Peyer's patch (tissue), 4 donors: ENCODE measurements around the gene NID1. TPM values are rescaled to one million over a fixed set of nuclear protein-coding genes. Genes with fewer than 3 reads are reported as not detected.

ENCODE experiments used
- DNase-seq, 3 donors: peaks; one replicate each; pipeline ENCODE4 v3.0.0-alpha.2; 2017 to 2019
- H3K27ac ChIP-seq, 4 donors: fragments of 200-600 bp; sonication (generic); one replicate each; pipeline ENCODE4 v1.5.1; 2016 to 2019
- H3K27me3 ChIP-seq, 2 donors: fragments of 200-600 bp; sonication (generic); one replicate each; pipeline ENCODE4 v1.5.1; 2019
- H3K36me3 ChIP-seq, 3 donors: fragments of 200-600 bp; sonication (generic); one replicate each; pipeline ENCODE4 v1.5.1; 2016 to 2019
- H3K4me1 ChIP-seq, 4 donors: fragments of 200-600 bp; sonication (generic); one replicate each; pipeline ENCODE4 v1.5.1; 2016 to 2019
- H3K4me3 ChIP-seq, 4 donors: fragments of 200-600 bp; sonication (generic); 1 replicate in 3 of 4; 2 replicates in 1 of 4; pipeline ENCODE4 v1.5.1; 2016 to 2019; ENCODE audit warnings: mild to moderate bottlenecking in 1 of 4
- H3K9me3 ChIP-seq, 4 donors: fragments of 200-600 bp; sonication (generic); one replicate each; pipeline ENCODE4 v1.5.1; 2016 to 2019; ENCODE audit warnings: mild to moderate bottlenecking in 1 of 4
- CTCF ChIP-seq, 6 experiments: fragments of 450-650 bp in 4 of 6; fragments of 200-600 bp in 2 of 6; sonication (generic) in 1 of 6; IDR thresholded peaks; one replicate each; pipeline ENCODE4 v1.5.1; 2017 to 2019; ENCODE audit warnings: antibody characterized with exemption in 6 of 6, mild to moderate bottlenecking in 3 of 6, moderate library complexity in 1 of 6
- POLR2A ChIP-seq, 2 donors: fragments of 450-650 bp; IDR thresholded peaks; one replicate each; pipeline ENCODE4 v1.5.1; 2017; ENCODE audit warnings: antibody characterized with exemption in 2 of 2, mild to moderate bottlenecking in 2 of 2, moderate library complexity in 2 of 2
- total RNA-seq, 4 donors: library from RNA; depleted of rRNA; stranded (reverse); fragments of >200 nt; gene quantifications; one replicate each; pipeline ENCODE4 v1.1.0, GENCODE V29; 2016

NID1 gene
- total RNA-seq, 4 donors from 2014 or later, result 20.5 to 92.4 (median 62.0) TPM

GRCh38 chr1:236025836-236026235 is 39.1 kb downstream of the NID1 start:
- Histone ChIP-seq H3K36me3 (peaks cover 0 to 56% (median 0%) of the 10 kb centered on the region in 3 donors), H3K27ac (no peak overlapping the region), H3K4me1 (peaks cover 0 to 6% (median 0%) of the 10 kb centered on the region in 4 donors), H3K27me3 (no peaks in the 10 kb centered on the region), H3K4me3 (no peak overlapping the region), H3K9me3 (no peaks in the 10 kb centered on the region)
- DNase-seq, result no peak
- no peak for TF ChIP-seq CTCF (IDR thresholded peaks at IDR 0.05)
- TF ChIP-seq POLR2A (IDR thresholded peaks at IDR 0.05), result no peak

- Histone ChIP-seq H3K4me3 (no peak overlapping the region), H3K36me3 (peaks cover 0 to 50% (median 0%) of the 10 kb centered on the region in 3 donors), H3K4me1 (peaks cover 0 to 6% (median 0%) of the 10 kb centered on the region in 4 donors), H3K27ac (no peak overlapping the region), H3K9me3 (no peaks in the 10 kb centered on the region), H3K27me3 (no peaks in the 10 kb centered on the region)
- no peak for DNase-seq
- TF ChIP-seq POLR2A (IDR thresholded peaks at IDR 0.05), result no peak
- no peak for TF ChIP-seq CTCF (IDR thresholded peaks at IDR 0.05)
These were observed 40.2 kb downstream of the NID1 start for GRCh38 chr1:236024641-236025040.

- no peaks in the 10 kb centered on the region for H3K9me3 ChIP-seq
- TF ChIP-seq POLR2A (IDR thresholded peaks at IDR 0.05) (no peak), CTCF (IDR thresholded peaks at IDR 0.05) (no peak)
- peaks cover 0 to 45% (median 0%) of the 10 kb centered on the region in 3 donors for H3K36me3 ChIP-seq
These were observed 40.8 kb downstream of the NID1 start for GRCh38 chr1:236023926-236024565.

GRCh38 chr1:236021424-236022135 is 43.3 kb downstream of the NID1 start:
- H3K4me1 ChIP-seq, result peaks cover 0 to 6% (median 0%) of the 10 kb centered on the region in 4 donors
- TF ChIP-seq POLR2A (IDR thresholded peaks at IDR 0.05) (no peak), CTCF (IDR thresholded peaks at IDR 0.05) (no peak)
- H3K27ac ChIP-seq, result peak overlapping the region; percentile 44 to 82 (median 68)
- H3K36me3 ChIP-seq, result peaks cover 0 to 31% (median 0%) of the 10 kb centered on the region in 3 donors
- H3K4me3 ChIP-seq, result no peak overlapping the region
- no peak for DNase-seq
- no peaks in the 10 kb centered on the region for H3K9me3 ChIP-seq
- H3K27me3 ChIP-seq, result no peaks in the 10 kb centered on the region

More at GRCh38 chr1:236023926-236024565, 40.8 kb downstream of the NID1 start:
- DNase-seq, result no peak
- H3K4me3 ChIP-seq, result no peak overlapping the region
- H3K27ac ChIP-seq, result no peak overlapping the region
- H3K27me3 ChIP-seq, result no peaks in the 10 kb centered on the region
- H3K4me1 ChIP-seq, result peaks cover 0 to 6% (median 0%) of the 10 kb centered on the region in 4 donors

GRCh38 chr1:236020359-236021219 is 44.3 kb downstream of the NID1 start:
- DNase-seq, result no peak
- H3K4me3 ChIP-seq, result no peak overlapping the region
- TF ChIP-seq CTCF (IDR thresholded peaks at IDR 0.05) (no peak), POLR2A (IDR thresholded peaks at IDR 0.05) (no peak)
- H3K27ac ChIP-seq, result peak overlapping the region; percentile 44 to 82 (median 68)
- H3K36me3 ChIP-seq, result peaks cover 0 to 21% (median 0%) of the 10 kb centered on the region in 3 donors
- H3K9me3 ChIP-seq, result no peaks in the 10 kb centered on the region
- H3K27me3 ChIP-seq, result no peaks in the 10 kb centered on the region
- peaks cover 0 to 6% (median 0%) of the 10 kb centered on the region in 4 donors for H3K4me1 ChIP-seq
